Naive thymus-derived CD8-positive, alpha-beta T cell (primary cell): ENCODE measurements around the gene SLC27A1. TPM values are rescaled to one million over a fixed set of nuclear protein-coding genes. Genes with fewer than 3 reads are reported as not detected.
"Not testable (repeated sequence)": the region's sequence is repeated elsewhere in the genome, so short reads cannot be mapped to it uniquely, and the experiment has no call there.

Experiments
- ATAC-seq, 2 donors: fragments of 150-1000 bp; cut with Tn5 transposase in 1 of 2; sonication (Bioruptor Pico), chemical (Tn5 transposase) in 1 of 2; 1 replicate in 1 of 2; 2 replicates in 1 of 2; pipeline ENCODE4 v1.10.0; 2021; ENCODE audit warnings: mild to moderate bottlenecking in 2 of 2, moderate library complexity in 2 of 2
- POLR2A ChIA-PET: fragments of 350-600 bp; sonication (Branson Sonifier 250); formaldehyde crosslinking; loops from one replicate; lab custom pipeline; 2021; ENCODE audit warnings: antibody characterized with exemption; lab: Charles Lee
- DNase-seq, 10 donors: peaks; one replicate each; pipeline versions ENCODE4 v3.0.0 to v3.0.0-alpha.2; 2020 to 2022
- H3K27ac Mint-ChIP-seq, 10 donors: one replicate each; pipeline ENCODE4 v1.8.0; 2020 to 2022; ENCODE audit warnings: mild to moderate bottlenecking in 10 of 10, mixed read lengths in 10 of 10, moderate library complexity in 4 of 10, inconsistent platforms in 1 of 10
- H3K27me3 Mint-ChIP-seq, 5 donors: one replicate each; pipeline ENCODE4 v1.8.0; 2021 to 2022; ENCODE audit warnings: mixed read lengths in 5 of 5
- H3K36me3 Mint-ChIP-seq, 3 donors: one replicate each; pipeline ENCODE4 v1.8.0; 2020 to 2022; ENCODE audit warnings: mixed read lengths in 3 of 3, mild to moderate bottlenecking in 2 of 3, inconsistent platforms in 1 of 3
- H3K4me1 Mint-ChIP-seq, 4 donors: one replicate each; pipeline ENCODE4 v1.8.0; 2021 to 2022; ENCODE audit warnings: mixed read lengths in 4 of 4
- H3K4me3 Mint-ChIP-seq, 10 donors: one replicate each; pipeline ENCODE4 v1.8.0; 2020 to 2022; ENCODE audit warnings: mild to moderate bottlenecking in 10 of 10, mixed read lengths in 10 of 10, moderate library complexity in 6 of 10, inconsistent platforms in 1 of 10
- H3K9me3 Mint-ChIP-seq, 9 donors: one replicate each; pipeline ENCODE4 v1.8.0; 2020 to 2022; ENCODE audit warnings: mixed read lengths in 9 of 9, mild to moderate bottlenecking in 3 of 9, inconsistent platforms in 1 of 9, moderate library complexity in 1 of 9
- polyA plus RNA-seq, 3 donors: library from polyadenylated mRNA; unstranded; fragments of 300-500 nt; fragmentation: Illumina TruSeq; gene quantifications; one replicate each; pipeline ENCODE4 v1.2.3, GENCODE V29; 2021
- total RNA-seq, 8 experiments: library from RNA in 2 of 8; stranded (reverse) in 2 of 8; gene quantifications; one replicate each; pipeline ENCODE4 v1.2.3 and lab custom pipeline; 2021 to 2026

The SLC27A1 gene
- total and polyA plus RNA-seq, 5 experiments from 2014 or later = 9.4 to 14.6 (median 12.5) TPM

DNA sequence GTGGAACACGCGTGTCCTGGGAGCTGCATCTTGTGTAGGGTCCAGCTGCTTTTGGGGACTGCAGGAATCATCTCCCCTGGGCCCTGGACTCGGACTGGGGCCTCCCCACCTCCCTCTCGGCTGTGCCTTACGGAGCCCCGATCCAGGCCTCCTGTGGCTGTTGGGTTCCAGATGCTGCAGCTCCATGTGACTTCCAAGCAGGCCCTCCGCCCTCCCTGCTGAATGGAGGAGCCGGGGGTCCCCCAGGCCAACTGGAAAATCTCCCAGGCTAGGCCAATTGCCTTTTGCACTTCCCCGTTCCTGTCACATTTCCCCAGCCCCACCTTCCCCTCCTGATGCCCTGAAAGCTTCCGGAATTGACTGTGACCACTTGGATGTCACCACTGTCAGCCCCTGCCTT, 34.9 kb downstream of the SLC27A1 start:
- Mint-ChIP-seq H3K4me3 (no peak overlapping the region), H3K9me3 (no peaks in the 10 kb centered on the region), H3K27ac (peak overlapping the region in 4 of 10 donors; percentile 39 to 74 (median 45)), H3K36me3 (peaks cover 0 to 8% (median 0%) of the 10 kb centered on the region in 3 donors), H3K4me1 (peaks cover 7 to 34% (median 14%) of the 10 kb centered on the region in 4 donors), H3K27me3 (no peaks in the 10 kb centered on the region)
- DNase-seq = no peak
- no peak for ATAC-seq
- POLR2A ChIA-PET = interaction anchor here (0.6 kb wide), 1 partner anchor 307 kb away, joined by 3 read pairs; no protein-coding TSS in a partner anchor

DNA sequence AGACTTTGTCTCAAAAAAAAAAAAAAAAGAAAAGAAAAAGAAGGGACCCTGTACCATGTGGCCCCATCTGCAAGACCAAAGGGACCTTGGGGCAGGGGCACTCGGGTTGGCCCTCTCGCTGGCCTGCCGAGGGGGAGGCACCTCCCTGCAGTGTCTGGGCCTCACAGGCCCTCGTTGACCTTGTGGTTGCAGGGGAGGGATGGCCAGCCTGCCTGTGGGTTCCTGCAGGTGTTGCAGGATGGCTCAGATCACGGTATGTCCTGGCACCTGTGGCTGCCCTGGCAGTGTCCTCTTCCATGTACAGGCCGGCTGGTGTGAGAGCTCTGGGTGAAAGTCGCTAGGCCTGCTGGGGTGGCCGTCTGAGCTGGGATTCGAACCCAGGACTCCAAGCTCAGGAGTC, 36.4 kb downstream of the SLC27A1 start:
- POLR2A ChIA-PET = interaction anchor here (0.7 kb wide), 1 partner anchor 130 kb away, joined by 3 read pairs; no protein-coding TSS in a partner anchor
- Mint-ChIP-seq H3K27me3 (no peaks in the 10 kb centered on the region), H3K36me3 (peaks cover 0 to 10% (median 0%) of the 10 kb centered on the region in 3 donors), H3K4me3 (no peak overlapping the region), H3K4me1 (peaks cover 9 to 41% (median 23%) of the 10 kb centered on the region in 4 donors), H3K27ac (peak overlapping the region in 2 of 10 donors; percentile 3 to 73), H3K9me3 (no peaks in the 10 kb centered on the region)
- DNase-seq (no peak), ATAC-seq (no peak)

DNA sequence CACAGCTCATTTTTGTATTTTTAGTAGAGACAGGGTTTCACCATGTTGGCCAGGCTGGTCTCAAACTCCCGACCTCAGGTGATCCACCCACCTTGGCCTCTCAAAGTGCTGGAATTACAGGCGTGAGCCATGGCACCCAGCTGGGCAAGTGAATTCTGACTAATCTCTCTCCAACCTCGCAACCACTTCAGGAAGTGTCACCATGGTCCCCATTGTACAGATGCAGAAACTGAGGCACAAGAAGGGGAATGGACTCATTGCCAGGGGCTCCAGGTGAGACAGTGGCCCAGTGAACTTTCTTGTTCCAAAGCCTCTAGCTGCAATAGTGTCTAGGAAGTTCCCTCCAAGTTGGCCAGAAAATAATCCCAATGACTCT, 38.2 kb downstream of the SLC27A1 start:
- H3K9me3 Mint-ChIP-seq, POLR2A ChIA-PET, H3K36me3 Mint-ChIP-seq, ATAC-seq, H3K27me3 Mint-ChIP-seq, DNase-seq: not testable (repeated sequence)
- peaks cover 15 to 48% (median 34%) of the 10 kb centered on the region in 4 donors for H3K4me1 Mint-ChIP-seq
- H3K27ac Mint-ChIP-seq = peak overlapping the region in 1 of 10 donors; percentile 72
- H3K4me3 Mint-ChIP-seq = peak overlapping the region in 2 of 10 donors; percentile 18 to 33

DNA sequence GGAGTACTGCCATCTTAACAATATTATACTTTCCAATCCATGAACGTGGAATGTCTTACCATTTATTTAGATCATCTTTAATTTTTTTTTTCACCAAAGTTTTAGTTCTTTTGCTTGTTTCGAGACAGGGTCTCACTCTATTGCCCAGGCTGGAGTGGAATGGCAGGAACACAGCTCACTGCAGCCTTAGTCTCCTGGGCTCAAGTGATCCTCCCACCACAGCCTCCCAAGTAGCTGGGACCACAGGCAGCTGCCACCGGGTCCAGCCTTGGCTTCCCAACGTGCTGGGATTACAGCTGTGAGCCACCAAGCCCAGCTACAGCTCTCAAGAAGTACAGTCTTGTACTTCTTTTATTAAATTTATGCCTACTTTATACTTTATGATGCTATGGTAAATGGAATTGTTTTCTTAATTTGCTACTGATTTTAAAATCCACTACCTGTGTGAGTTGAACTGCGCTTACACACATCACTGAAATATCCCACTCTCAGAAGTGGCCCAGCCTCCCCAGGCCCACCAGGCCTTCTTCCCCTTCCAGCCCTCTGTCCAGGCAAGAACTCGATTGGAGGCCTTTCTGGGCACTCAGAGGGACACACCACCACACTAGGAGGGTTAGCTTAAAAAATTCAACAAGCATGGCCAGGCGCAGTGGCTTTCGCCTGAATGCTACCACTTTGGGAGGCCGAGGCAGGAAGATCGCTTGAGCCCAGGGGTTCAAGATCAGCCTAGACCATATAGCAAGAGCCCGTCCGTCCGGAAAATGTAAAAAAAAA, 40.1 kb downstream of the SLC27A1 start:
- no peaks in the 10 kb centered on the region for H3K9me3 Mint-ChIP-seq
- ATAC-seq (no peak), DNase-seq (no peak)
- no peaks in the 10 kb centered on the region for H3K27me3 Mint-ChIP-seq
- POLR2A ChIA-PET = interaction anchor here (0.6 to 4.8 kb wide), 16 partner anchors 10 to 1342 kb away, joined by 3 to 122 read pairs (median 6); partner anchors contain the start of genes FCHO1 and RPL18A
- H3K4me3 Mint-ChIP-seq = peak overlapping the region; percentile 95 to 100 (median 100)
- peaks cover 0 to 6% (median 0%) of the 10 kb centered on the region in 3 donors for H3K36me3 Mint-ChIP-seq
- peak overlapping the region; percentile 80 to 100 (median 96) for H3K27ac Mint-ChIP-seq
- peaks cover 16 to 55% (median 43%) of the 10 kb centered on the region in 4 donors for H3K4me1 Mint-ChIP-seq

DNA sequence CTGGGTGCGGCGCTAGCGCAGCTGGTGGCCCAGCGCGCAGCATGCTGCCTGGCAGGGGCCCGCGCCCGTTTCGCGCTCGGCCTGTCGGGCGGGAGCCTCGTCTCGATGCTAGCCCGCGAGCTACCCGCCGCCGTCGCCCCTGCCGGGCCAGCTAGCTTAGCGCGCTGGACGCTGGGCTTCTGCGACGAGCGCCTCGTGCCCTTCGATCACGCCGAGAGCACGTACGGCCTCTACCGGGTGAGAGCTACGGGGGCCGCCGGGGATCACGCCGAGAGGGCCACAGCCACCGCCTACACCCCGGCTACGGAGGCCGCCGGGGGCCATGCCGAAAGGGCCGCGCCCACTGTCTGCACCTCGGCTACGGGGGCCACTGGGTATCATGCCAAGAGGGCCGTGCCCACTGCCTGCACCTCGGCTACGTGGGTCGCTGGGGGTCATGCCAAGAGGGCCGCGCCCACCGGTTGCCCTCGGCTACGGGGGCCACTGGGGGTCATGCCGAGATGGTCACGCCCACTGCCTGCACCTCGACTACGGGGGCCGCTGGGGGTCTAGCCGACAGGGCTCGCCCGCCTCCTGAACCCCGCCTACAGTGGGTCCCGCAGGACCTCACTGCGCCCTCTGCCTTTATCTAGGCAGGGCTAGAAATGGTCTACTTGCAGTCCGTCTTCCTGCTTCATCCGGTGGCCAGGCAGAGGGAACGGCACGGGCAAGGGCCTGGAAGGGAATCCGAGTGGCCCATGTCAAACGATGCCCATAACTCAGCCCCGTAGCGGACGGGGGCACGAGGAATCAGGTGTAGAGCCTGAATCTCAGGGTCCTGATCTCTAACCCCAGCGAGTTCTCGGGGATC, 41.6 kb downstream of the SLC27A1 start:
- Mint-ChIP-seq H3K27me3 (no peaks in the 10 kb centered on the region), H3K9me3 (no peaks in the 10 kb centered on the region), H3K27ac (peak overlapping the region; percentile 92 to 99 (median 95)), H3K4me3 (peak overlapping the region; percentile 88 to 100 (median 100)), H3K4me1 (peaks cover 19 to 54% (median 43%) of the 10 kb centered on the region in 4 donors), H3K36me3 (peaks cover 0 to 11% (median 3%) of the 10 kb centered on the region in 3 donors)
- ATAC-seq (peak; percentile 78 to 83), DNase-seq (peak; percentile 82 to 97 (median 94))
- POLR2A ChIA-PET = interaction anchor here (0.5 to 4.8 kb wide), 24 partner anchors 11 to 348 kb away, joined by 3 to 122 read pairs (median 6); partner anchors contain the start of genes COLGALT1, FCHO1, JAK3 and RPL18A

DNA sequence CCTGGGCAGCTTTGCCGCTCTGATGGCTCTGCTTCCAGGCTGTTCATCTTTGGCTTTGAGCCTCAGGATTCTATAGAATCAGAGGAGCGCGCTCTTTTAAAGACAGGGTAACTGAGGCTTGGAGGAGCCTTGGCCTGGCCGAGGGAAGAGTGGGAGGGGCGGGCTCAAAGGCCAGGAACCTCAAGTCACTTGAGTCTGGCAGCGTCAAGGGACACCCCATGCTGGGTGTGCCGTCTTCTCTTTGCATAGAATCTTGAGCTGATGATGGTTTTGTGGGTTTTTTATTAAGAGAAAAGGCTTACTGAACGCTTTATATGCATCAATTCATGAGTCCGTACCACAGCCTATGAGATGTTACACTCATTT, 42.2 kb downstream of the SLC27A1 start:
- Mint-ChIP-seq H3K4me1 (peaks cover 19 to 52% (median 42%) of the 10 kb centered on the region in 4 donors), H3K27ac (peak overlapping the region; percentile 81 to 99 (median 92)), H3K36me3 (peaks cover 0 to 17% (median 9%) of the 10 kb centered on the region in 3 donors)

DNA sequence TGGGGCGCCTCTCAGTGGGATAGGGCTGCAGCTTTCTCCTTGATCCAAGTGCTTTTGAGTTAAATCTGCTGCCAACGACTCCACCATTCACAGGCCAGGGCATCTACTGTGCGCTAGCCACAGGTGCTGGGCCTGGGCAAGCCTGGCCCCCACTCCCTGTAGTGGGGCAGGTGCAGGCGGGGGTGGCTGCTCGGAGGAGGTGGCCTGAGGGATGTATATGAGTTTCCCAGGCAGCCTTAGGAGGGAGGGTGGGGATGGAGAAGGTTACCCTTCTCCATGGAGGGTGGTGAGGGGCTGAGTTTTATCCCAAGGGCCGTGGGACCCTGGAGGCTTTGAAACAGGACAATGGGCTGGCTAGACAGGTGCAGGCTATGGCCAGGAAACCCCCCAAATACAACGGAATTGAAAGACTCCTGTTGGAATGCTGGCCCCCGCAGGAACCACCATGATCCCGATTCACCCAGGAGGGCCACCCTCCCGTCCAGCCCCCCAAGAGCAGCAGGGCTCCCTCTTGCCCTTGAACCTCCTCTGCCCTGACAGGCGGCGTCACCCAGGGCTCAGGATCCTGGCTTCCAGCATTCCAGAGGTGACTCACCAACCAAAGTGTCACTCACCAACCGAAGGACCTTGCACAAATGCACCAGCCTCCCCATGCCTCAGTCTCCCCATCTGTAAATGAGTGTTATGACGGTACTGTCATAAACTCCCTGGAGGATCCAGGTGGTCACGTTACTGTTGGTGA, 45.3 kb downstream of the SLC27A1 start:
- POLR2A ChIA-PET = interaction anchor here (0.6 kb wide), 1 partner anchor 576 kb away, joined by 3 read pairs; no protein-coding TSS in a partner anchor
- Mint-ChIP-seq H3K36me3 (peaks cover 0 to 25% (median 22%) of the 10 kb centered on the region in 3 donors), H3K27me3 (no peaks in the 10 kb centered on the region), H3K9me3 (peaks cover 0 to 4% (median 0%) of the 10 kb centered on the region in 9 donors), H3K27ac (no peak overlapping the region), H3K4me1 (peaks cover 15 to 37% (median 28%) of the 10 kb centered on the region in 4 donors), H3K4me3 (peak overlapping the region in 1 of 10 donors; percentile 10)
- no peak for ATAC-seq
- DNase-seq = no peak

More for the DNA sequence above, 42.2 kb downstream of the SLC27A1 start:
- Mint-ChIP-seq H3K27me3 (no peaks in the 10 kb centered on the region), H3K4me3 (peak overlapping the region; percentile 88 to 100 (median 99)), H3K9me3 (peaks cover 0 to under 1% (median 0%) of the 10 kb centered on the region in 9 donors)
- DNase-seq (no peak), ATAC-seq (no peak)
- POLR2A ChIA-PET = interaction anchor here (1.1 to 4.8 kb wide), 11 partner anchors 10 to 61 kb away, joined by 3 to 122 read pairs (median 8); partner anchors contain the start of genes COLGALT1 and SLC27A1

DNA sequence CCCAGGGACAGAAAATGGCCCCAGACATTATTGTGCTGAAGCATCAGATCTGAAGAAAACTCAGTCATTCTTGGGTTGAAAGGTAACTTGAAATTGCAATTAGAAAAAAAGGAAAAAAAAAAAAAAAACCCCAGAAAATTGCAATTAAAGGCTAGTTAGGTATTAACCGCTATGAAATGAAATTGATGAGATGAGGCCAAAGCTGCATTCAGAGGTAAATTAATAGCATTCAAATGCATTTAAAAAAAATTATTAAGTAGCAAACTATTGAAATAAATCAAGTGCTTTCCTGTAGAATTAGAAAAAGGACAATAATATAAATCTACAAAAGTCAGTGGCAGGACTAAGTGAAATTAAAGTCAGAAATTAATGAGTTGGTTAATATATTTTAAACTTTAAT, 47.6 kb downstream of the SLC27A1 start:
- DNase-seq (no peak), ATAC-seq (no peak)
- H3K27me3 Mint-ChIP-seq = no peaks in the 10 kb centered on the region
- H3K9me3 Mint-ChIP-seq = peaks cover 0 to 4% (median 0%) of the 10 kb centered on the region in 9 donors
- POLR2A ChIA-PET = interaction anchor here (1.5 kb wide), 1 partner anchor 10 kb away, joined by 5 read pairs; a partner anchor contains a TSS
- H3K27ac Mint-ChIP-seq = no peak overlapping the region
- peaks cover 0 to 23% (median 22%) of the 10 kb centered on the region in 3 donors for H3K36me3 Mint-ChIP-seq
- H3K4me3 Mint-ChIP-seq = no peak overlapping the region
- peaks cover 11 to 30% (median 23%) of the 10 kb centered on the region in 4 donors for H3K4me1 Mint-ChIP-seq

DNA sequence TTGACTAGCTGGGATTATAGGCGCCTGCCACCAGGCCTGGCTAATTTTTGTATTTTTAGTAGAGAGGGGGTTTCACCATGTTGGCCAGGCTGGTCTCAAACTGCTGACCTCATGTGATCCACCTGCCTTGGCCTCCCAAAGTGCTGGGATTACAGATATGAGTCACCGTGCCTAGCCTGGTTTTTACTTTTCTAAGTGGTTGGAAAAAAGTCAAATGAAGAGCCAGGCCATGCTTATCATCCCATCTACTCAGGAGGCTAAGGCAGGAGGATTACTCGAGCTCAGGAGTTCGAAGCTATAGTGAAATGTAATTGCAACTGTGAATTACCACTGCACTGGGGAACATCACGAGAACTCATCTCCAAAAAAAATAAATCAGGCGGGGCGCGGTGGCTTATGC, 48.3 kb downstream of the SLC27A1 start:
- Mint-ChIP-seq H3K4me1 (peaks cover 16 to 34% (median 26%) of the 10 kb centered on the region in 4 donors), H3K36me3 (peaks cover 0 to 23% (median 22%) of the 10 kb centered on the region in 3 donors)
- DNase-seq, H3K4me3 Mint-ChIP-seq, H3K9me3 Mint-ChIP-seq, H3K27ac Mint-ChIP-seq, ATAC-seq, H3K27me3 Mint-ChIP-seq: not testable (repeated sequence)
- POLR2A ChIA-PET = interaction anchor here (0.6 to 1.5 kb wide), 2 partner anchors 9 to 493 kb away, joined by 3 to 5 read pairs; a partner anchor contains a TSS

DNA sequence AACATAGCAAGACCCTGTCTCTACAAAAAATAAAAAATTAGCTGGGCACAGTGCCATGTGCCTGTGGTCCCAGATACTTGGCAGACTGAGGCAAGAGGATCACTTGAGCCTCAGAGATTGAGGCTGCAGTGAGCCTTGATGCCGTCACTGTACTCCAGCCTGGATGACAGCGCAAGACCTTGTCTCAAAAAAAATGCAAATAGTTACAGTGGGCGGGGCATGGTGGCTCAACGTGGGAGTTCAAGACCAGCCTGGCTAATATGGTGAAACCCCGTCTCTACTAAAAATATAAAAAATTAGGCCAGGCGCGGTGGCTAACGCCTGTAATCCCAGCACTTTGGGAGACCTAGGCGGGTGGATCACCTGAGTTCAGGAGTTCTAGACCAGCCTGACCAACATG, 49.6 kb downstream of the SLC27A1 start:
- H3K36me3 Mint-ChIP-seq = peaks cover 0 to 23% (median 22%) of the 10 kb centered on the region in 3 donors
- H3K4me1 Mint-ChIP-seq = peaks cover 21 to 39% (median 29%) of the 10 kb centered on the region in 4 donors
- DNase-seq (no peak), ATAC-seq (no peak)
- H3K27me3 Mint-ChIP-seq = no peaks in the 10 kb centered on the region
- H3K9me3 Mint-ChIP-seq = peaks cover 0 to 4% (median 0%) of the 10 kb centered on the region in 9 donors
- POLR2A ChIA-PET = no interaction called here
- H3K4me3 Mint-ChIP-seq = no peak overlapping the region
- peak overlapping the region in 5 of 10 donors; percentile 33 to 84 (median 67) for H3K27ac Mint-ChIP-seq

DNA sequence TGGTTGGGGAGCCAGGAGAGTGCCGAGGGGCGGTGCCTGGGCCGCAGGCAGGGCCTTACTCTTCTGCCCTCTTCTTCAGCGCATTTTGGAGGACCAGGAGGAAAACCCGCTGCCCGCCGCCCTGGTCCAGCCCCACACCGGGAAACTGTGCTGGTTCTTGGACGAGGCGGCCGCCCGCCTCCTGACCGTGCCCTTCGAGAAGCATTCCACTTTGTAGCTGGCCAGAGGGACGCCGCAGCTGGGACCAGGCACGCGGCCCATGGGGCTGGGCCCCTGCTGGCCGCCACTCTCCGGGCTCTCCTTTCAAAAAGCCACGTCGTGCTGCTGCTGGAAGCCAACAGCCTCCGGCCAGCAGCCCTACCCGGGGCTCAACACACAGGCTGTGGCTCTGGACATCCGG, 50.5 kb downstream of the SLC27A1 start:
- Mint-ChIP-seq H3K27ac (no peak overlapping the region), H3K36me3 (peaks cover 0 to 22% (median 22%) of the 10 kb centered on the region in 3 donors), H3K9me3 (peaks cover 0 to 4% (median 0%) of the 10 kb centered on the region in 9 donors), H3K27me3 (no peaks in the 10 kb centered on the region), H3K4me3 (no peak overlapping the region), H3K4me1 (peaks cover 22 to 45% (median 33%) of the 10 kb centered on the region in 4 donors)
- DNase-seq (no peak), ATAC-seq (no peak)
- POLR2A ChIA-PET = interaction anchor here (0.6 to 5.1 kb wide), 2 partner anchors 8 to 1051 kb away, joined by 4 to 122 read pairs; partner anchors contain the start of genes PGLS and UBA52
